NK-92 (cell line): ENCODE measurements around the gene FAM180A.
"Not testable (repeated sequence)": the region's sequence is repeated elsewhere in the genome, so short reads cannot be mapped to it uniquely, and the experiment has no call there.

ENCODE experiments used
- DNase-seq: peaks from one replicate; lab custom pipeline; 2025; ENCODE audit not compliant: unreplicated experiment; lab: John Stamatoyannopoulos, UW

Gene FAM180A

DNA sequence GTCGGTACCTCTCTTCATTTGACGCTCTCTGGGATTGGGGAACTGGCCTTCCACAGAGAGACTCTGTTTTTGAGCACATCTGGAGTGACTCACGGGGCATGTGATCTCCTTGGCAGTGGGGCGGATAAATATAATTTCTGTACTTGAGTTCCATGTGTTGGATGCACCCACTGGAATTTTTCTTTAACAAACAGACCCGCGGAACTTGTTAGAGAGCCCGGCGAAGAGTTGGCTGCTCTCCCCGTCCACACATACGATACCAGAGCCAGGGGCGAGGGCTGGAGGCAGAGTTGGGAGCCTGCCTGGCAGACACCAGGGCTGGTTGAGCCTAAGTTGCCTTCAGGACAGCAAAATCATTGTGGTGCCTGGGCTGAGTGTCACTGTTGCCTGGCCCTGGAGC is at the start of gene FAM180A:
Gene FAM180A, minus strand, starts transcription at position 44 of the 400 bp plus-strand sequence. CDS start 233 bp downstream, outside the sequence.
- no peak for DNase-seq

- no peak for DNase-seq
Measured at GRCh38 chr7:135798095-135798494, 49.5 kb upstream of the FAM180A start.

DNA sequence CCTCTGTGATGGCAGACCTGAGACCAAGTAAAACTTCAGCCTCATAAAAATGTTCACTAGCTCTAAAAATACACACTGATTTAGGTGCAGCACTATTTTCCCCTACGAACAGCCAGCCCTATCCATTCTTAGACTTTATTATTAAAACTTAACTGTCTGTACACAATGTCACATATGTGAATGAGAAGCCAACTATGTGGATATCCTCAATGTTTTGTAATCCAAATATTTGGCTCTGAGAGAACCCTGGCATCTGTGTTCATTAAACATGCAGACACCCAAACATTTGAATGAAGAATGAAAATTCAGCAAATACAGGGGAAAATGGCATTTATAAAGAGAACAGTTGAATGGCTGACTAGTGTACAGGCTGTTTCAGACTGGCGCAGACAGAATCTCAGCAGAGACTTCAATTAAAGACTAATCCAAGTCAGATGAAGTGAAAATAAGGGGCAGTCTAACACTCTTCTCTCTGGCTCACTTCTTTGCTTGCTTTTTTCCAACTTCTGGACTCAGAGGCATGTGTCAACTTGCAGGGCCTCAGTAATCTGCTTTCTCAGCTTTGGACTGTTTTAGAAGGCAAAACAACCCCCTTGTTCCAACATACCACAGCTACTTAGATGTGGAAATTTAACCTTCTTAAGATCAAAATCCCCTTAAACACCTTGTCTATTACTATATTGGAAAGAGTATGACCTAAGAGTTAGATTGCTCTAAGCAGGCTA is 47.4 kb upstream of the FAM180A start:
- DNase-seq = no peak

- DNase-seq = no peak
Measured at GRCh38 chr7:135793841-135794240, 45.2 kb upstream of the FAM180A start.

DNA sequence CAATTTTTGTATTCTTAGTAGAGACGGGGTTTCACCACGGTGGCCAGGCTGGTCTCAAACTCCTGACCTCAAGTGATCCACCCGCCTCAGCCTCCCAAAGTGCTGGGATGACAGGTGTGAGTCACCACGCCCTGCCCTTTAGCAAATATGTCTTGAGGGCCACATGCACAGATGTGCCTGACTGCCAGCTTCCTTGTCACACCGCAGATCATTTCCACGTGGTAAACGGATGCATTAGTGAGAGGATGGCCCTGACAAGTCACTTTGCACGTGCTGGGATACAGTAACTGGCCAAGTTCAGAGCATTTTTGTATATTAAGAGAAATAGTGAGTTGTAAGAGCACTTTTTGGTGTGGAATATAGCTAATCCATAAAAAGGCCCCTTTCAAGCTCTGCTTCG is 44.3 kb upstream of the FAM180A start:
- no peak for DNase-seq

GRCh38 chr7:135792363-135792668 is 43.7 kb upstream of the FAM180A start:
- DNase-seq = no peak

GRCh38 chr7:135791543-135792362 is 43.1 kb upstream of the FAM180A start:
- no peak for DNase-seq

GRCh38 chr7:135790371-135790977 is 41.9 kb upstream of the FAM180A start:
- DNase-seq = no peak

DNA sequence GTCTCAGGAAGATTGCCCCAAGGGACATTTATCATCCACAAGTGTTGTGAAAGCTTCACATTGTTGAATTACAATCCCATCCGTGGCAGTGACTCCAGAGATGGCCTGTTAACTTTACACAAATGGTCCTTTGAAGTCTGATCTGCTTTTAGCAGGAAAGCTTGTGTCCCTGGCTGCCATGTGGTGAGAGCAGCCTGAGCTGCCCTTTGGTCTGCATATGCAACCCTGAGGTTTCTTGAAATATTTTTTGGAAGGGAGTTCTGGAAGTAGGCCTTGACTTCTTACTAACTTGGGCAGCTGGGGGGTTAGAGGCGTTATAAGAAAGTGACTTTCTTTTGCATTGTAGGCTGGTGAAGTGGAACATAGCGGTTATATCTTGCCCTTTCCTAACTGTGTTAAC is 41.3 kb upstream of the FAM180A start:
- no peak for DNase-seq

DNA sequence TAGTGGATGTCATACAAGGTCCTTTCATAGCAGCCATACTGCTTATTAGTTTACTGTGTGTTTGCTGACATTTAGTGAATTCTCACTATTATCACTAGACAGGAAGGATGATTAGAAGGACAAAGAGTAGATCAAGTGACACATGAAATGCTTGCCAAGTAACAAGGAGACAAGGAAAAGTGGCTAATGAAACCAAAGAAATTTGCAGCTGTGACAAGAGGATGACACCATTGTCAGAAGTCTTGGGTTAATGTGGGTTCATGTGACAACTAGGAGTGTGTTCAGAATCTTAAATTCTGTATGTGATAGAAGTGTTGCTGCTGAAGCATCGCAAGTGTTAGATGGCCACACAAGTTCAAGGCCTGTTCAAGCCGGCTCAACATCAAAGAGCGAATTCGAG is 40.8 kb upstream of the FAM180A start:
- DNase-seq = no peak

DNA sequence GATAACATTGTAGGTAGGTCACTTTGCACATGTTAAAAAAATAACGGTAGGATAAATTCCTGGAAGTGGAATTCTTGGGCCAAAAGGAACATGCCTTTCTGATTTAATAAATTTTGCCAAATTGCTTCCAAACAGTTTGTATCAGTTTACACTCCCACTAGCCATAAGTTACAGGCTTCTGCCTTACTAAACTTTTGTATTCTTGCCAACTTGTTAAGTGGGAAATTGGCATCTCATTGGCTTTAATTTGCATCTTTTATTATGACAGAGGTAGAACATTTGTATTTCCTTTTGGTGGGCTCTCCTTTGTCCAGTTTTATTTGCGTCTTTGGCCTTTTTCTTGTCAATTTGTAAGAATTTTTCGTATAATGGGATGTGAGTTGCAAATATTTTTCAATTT is 38.3 kb upstream of the FAM180A start:
- DNase-seq = no peak

GRCh38 chr7:135785065-135785464 is 36.5 kb upstream of the FAM180A start:
- no peak for DNase-seq

GRCh38 chr7:135784013-135784412 is 35.4 kb upstream of the FAM180A start:
- DNase-seq = no peak

GRCh38 chr7:135782801-135783200 is 34.2 kb upstream of the FAM180A start:
- DNase-seq = no peak

DNA sequence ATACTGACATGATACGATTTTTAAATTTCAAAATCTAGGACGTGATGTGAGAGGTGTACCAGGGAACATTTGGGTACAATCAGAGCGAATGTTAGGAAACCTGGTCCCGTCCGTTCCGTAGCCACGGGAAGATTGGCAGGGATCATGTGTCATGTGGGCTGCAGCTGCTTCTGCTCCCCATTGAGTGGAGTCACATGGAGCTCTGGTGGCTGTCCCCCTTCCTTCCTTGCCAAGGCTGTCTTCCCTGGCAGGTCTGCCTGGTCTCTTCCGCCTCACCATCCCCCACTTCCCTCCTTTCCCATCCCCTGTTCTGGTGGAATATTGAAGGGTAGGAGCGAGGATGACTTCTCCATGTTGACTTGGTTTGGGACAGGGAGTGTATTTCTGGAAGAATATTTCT is 33.8 kb upstream of the FAM180A start:
- DNase-seq = no peak

GRCh38 chr7:135777626-135778398 is 29.2 kb upstream of the FAM180A start:
- DNase-seq = no peak

DNA sequence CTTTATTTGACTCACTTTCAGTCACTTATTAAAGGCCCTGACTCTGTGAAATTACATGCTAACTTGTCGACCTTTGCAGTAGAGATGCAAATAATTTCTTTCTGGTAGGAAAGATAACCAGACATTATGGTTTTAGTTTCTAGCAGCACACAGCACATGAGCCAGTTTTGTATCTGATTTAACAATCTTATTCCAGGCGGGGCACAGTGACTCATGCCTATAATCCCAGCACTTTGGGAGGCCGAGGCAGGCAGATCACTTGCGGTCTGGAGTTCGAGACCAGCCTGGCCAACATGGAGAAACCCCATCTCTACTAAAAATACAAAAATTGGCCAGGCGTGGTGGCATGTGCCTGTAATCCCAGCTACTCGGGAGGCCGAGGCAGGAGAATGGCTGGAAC is 27.3 kb upstream of the FAM180A start:
- not testable (repeated sequence) for DNase-seq

GRCh38 chr7:135775230-135775629 is 26.6 kb upstream of the FAM180A start:
- DNase-seq = no peak

- DNase-seq = no peak
Measured at GRCh38 chr7:135774284-135774683, 25.7 kb upstream of the FAM180A start.

DNA sequence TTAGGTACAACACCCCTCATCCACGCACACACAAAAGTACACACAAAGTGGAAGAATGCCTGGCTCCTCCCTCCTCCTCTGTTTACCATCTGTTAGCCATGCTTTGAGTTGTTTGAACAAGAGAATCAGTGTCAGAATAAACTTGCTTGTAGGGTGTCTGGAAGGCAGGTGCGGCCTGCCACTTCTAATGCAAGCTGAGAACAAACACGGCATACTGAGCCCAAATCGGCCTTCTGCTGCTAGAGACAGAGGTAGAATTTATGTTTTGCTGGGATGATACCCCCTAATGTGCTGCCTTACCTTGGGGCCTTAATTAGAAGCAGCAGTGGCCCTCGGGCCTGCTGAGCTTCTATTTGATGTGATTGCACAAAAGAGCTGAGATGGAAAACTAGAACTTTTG is 24.9 kb upstream of the FAM180A start:
- no peak for DNase-seq

- no peak for DNase-seq
Measured at GRCh38 chr7:135772639-135773222, 24.1 kb upstream of the FAM180A start.
